K562 (cell line): ENCODE measurements around the gene NR0B2. TPM values are rescaled to one million over a fixed set of nuclear protein-coding genes. Genes with fewer than 3 reads are reported as not detected.
A peak's percentile ranks its signal among the peaks of the same experiment; 100 is the strongest.

Source experiments
- BCOR ChIP-seq: fragments of 450-650 bp; IDR thresholded peaks from 2 replicates; pipeline ENCODE4 v1.6.1; 2016
- ESRRA ChIP-seq: fragments of 450-650 bp; IDR thresholded peaks from 2 replicates; pipeline ENCODE4 v1.6.1; 2014; ENCODE audit warnings: low read depth, mild to moderate bottlenecking, moderate library complexity, borderline replicate concordance
- HNRNPK ChIP-seq: fragments of 200-400 bp; formaldehyde crosslinking; IDR thresholded peaks from one replicate; pipeline ENCODE4 v1.6.1; 2018; ENCODE audit warnings: mild to moderate bottlenecking, low read depth, low read length; ENCODE audit not compliant: poor library complexity, severe bottlenecking
- NCOA2 ChIP-seq, 2 experiments: fragments of 450-650 bp; IDR thresholded peaks; 2 replicates each; pipeline ENCODE4 v1.6.1; 2018; ENCODE audit warnings: mild to moderate bottlenecking in 2 of 2, moderate library complexity in 1 of 2; ENCODE audit not compliant: partially characterized antibody in 2 of 2
- NR2C1 ChIP-seq, 2 experiments: fragments of 450-650 bp; IDR thresholded peaks; 2 replicates each; pipeline ENCODE4 v1.6.1; 2017; ENCODE audit warnings: mild to moderate bottlenecking in 2 of 2, antibody characterized with exemption in 1 of 2, inconsistent platforms in 1 of 2, missing compliant biosample characterization in 1 of 2, missing genetic modification characterization in 1 of 2
- NR2F6 ChIP-seq: fragments of 450-650 bp; formaldehyde crosslinking; IDR thresholded peaks from 2 replicates; pipeline ENCODE4 v1.4.0; 2020; ENCODE audit warnings: mild to moderate bottlenecking
- SAFB2 ChIP-seq: fragments of 200-400 bp; formaldehyde crosslinking; IDR thresholded peaks from 2 replicates; pipeline ENCODE4 v1.6.1; 2018; ENCODE audit warnings: borderline replicate concordance, low read length, low read depth, moderate library complexity; ENCODE audit not compliant: severe bottlenecking
- SIX5 ChIP-seq, 2 experiments: IDR thresholded peaks; 2 replicates each; pipeline ENCODE4 v1.6.1; 2011; ENCODE audit warnings: low read length in 2 of 2, borderline replicate concordance in 1 of 2, low read depth in 1 of 2, mild to moderate bottlenecking in 1 of 2, moderate library complexity in 1 of 2; ENCODE audit not compliant: insufficient read depth in 1 of 2
- SMARCC2 ChIP-seq: fragments of 450-650 bp; IDR thresholded peaks from 2 replicates; pipeline ENCODE4 v1.6.1; 2017; ENCODE audit warnings: antibody characterized with exemption, moderate library complexity, mild to moderate bottlenecking, low read depth
- SOX6 ChIP-seq: fragments of 450-650 bp; IDR thresholded peaks from 2 replicates; pipeline ENCODE4 v1.6.1; 2014; ENCODE audit warnings: mild to moderate bottlenecking
- XRCC4 ChIP-seq: IDR thresholded peaks from one replicate; pipeline ENCODE4 v1.6.1; 2011; ENCODE audit not compliant: insufficient read depth, insufficient read length; ENCODE audit errors: extremely low read depth
- ZNF324 ChIP-seq: fragments of 250-450 bp; sonication (Bioruptor Pico); IDR thresholded peaks from 2 replicates; pipeline ENCODE4 v1.4.0; 2020; ENCODE audit warnings: mild to moderate bottlenecking
- polyA plus RNA-seq, 8 experiments: library from polyadenylated mRNA; depleted of rRNA in 4 of 8; stranded (reverse) in 5 of 8; unstranded in 3 of 8; fragments of >200 nt; fragmentation: Nextera tagmentation in 2 of 8; fragmentation: Illumina TruSeq in 1 of 8; extraction: Ambion mirVana in 2 of 8; extraction: Trizol in 1 of 8; gene quantifications; 2 replicates each; pipeline versions ENCODE4 v1.2.1 to v1.2.3, GENCODE V29; 2011 to 2014; ENCODE audit warnings: inconsistent platforms in 1 of 8, missing spikeins in 1 of 8
- total RNA-seq, 7 experiments: library from RNA; depleted of rRNA in 6 of 7; stranded (reverse); fragments of >200 nt in 6 of 7; fragmentation: Illumina TruSeq in 2 of 7; extraction: Trizol in 2 of 7; gene quantifications; 2 replicates each; pipeline versions ENCODE4 v1.2.1 to v1.2.3, GENCODE V29; 2011 to 2021; ENCODE audit warnings: low replicate concordance in 1 of 7
- TF ChIP-seq, protein P1 (sequence below): sonication (generic); formaldehyde crosslinking; IDR thresholded peaks from 2 replicates; pipeline ENCODE4 v1.8.0; 2022; ENCODE audit warnings: missing genetic modification reagents, mild to moderate bottlenecking, moderate library complexity, borderline replicate concordance
- TF ChIP-seq, protein P2 (sequence below): sonication (generic); formaldehyde crosslinking; IDR thresholded peaks from 2 replicates; pipeline ENCODE4 v1.9.0; 2022; ENCODE audit warnings: mild to moderate bottlenecking, missing genetic modification reagents
- TF ChIP-seq, protein P3 (sequence below): fragments of 450-650 bp; formaldehyde crosslinking; IDR thresholded peaks from 2 replicates; pipeline ENCODE4 v1.4.0; 2020; ENCODE audit warnings: mild to moderate bottlenecking, moderate library complexity
- TF ChIP-seq, protein P4 (sequence below): fragments of 250-450 bp; sonication (Bioruptor Pico); IDR thresholded peaks from 2 replicates; pipeline ENCODE4 v1.4.0; 2020; ENCODE audit warnings: borderline replicate concordance
- TF ChIP-seq, protein P5 (sequence below): sonication (generic); formaldehyde crosslinking; IDR thresholded peaks from 2 replicates; pipeline ENCODE4 v1.8.1; 2023; ENCODE audit warnings: mild to moderate bottlenecking, missing genetic modification reagents

The NR0B2 gene
- total and polyA plus RNA-seq, 9 of the 15 experiments (the other 6 are each of a cell fraction or from before 2014, with no cell fraction given): not detected

DNA sequence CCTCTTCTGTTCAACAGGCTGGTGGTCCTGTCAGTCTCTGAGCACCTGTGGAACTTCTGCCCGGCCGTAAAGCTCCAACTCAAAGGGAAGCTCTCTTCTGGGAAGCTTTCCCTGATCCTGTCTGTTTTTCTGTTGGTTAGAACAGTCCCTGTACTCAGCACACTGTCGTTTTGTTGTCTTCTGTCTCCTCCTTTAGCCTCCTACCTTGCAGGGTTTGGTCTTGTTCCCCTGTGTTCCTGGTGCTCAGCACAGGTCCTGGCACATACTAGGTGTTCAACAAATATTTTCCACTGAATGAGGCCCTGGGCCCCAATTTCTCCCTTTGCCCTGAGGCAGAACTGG is 46.8 kb upstream of the NR0B2 start (continued):
- TF ChIP-seq HNRNPK (no peak), ZNF324 (CRISPR knock-in tag) (no peak), NR2C1 (IDR thresholded peaks at IDR 0.05) (no peak), NR2C1 (tag; IDR thresholded peaks at IDR 0.05) (no peak), SMARCC2 (no peak), SAFB2 (no peak), BCOR (peak; percentile 29; the same call in 1 of the 2 replicates), NR2F6 (CRISPR knock-in tag) (no peak), SIX5 (IDR thresholded peaks at IDR 0.05; ENCODE audit: borderline replicate concordance in 1 of 2, insufficient read depth in 1 of 2, low read depth in 1 of 2, low read length in 2 of 2) (no peak), XRCC4 (no peak), NCOA2 (IDR thresholded peaks at IDR 0.05; ENCODE audit: partially characterized antibody in 2 of 2) (no peak), ESRRA (0 out of 2 replicates have a peak, but pooled peaks have one; percentile 3), SOX6 (0 out of 2 replicates have a peak, but pooled peaks have one; percentile 2)
- TF ChIP-seq, protein P1, sequence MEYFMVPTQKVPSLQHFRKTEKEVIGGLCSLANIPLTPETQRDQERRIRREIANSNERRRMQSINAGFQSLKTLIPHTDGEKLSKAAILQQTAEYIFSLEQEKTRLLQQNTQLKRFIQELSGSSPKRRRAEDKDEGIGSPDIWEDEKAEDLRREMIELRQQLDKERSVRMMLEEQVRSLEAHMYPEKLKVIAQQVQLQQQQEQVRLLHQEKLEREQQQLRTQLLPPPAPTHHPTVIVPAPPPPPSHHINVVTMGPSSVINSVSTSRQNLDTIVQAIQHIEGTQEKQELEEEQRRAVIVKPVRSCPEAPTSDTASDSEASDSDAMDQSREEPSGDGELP: 0 out of 2 replicates have a peak, but pooled peaks have one; percentile 4
- TF ChIP-seq, protein P2, sequence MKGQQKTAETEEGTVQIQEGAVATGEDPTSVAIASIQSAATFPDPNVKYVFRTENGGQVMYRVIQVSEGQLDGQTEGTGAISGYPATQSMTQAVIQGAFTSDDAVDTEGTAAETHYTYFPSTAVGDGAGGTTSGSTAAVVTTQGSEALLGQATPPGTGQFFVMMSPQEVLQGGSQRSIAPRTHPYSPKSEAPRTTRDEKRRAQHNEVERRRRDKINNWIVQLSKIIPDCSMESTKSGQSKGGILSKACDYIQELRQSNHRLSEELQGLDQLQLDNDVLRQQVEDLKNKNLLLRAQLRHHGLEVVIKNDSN: no peak
- TF ChIP-seq, protein P3, sequence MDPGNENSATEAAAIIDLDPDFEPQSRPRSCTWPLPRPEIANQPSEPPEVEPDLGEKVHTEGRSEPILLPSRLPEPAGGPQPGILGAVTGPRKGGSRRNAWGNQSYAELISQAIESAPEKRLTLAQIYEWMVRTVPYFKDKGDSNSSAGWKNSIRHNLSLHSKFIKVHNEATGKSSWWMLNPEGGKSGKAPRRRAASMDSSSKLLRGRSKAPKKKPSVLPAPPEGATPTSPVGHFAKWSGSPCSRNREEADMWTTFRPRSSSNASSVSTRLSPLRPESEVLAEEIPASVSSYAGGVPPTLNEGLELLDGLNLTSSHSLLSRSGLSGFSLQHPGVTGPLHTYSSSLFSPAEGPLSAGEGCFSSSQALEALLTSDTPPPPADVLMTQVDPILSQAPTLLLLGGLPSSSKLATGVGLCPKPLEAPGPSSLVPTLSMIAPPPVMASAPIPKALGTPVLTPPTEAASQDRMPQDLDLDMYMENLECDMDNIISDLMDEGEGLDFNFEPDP (CRISPR knock-in tag): no peak
- TF ChIP-seq, protein P4, sequence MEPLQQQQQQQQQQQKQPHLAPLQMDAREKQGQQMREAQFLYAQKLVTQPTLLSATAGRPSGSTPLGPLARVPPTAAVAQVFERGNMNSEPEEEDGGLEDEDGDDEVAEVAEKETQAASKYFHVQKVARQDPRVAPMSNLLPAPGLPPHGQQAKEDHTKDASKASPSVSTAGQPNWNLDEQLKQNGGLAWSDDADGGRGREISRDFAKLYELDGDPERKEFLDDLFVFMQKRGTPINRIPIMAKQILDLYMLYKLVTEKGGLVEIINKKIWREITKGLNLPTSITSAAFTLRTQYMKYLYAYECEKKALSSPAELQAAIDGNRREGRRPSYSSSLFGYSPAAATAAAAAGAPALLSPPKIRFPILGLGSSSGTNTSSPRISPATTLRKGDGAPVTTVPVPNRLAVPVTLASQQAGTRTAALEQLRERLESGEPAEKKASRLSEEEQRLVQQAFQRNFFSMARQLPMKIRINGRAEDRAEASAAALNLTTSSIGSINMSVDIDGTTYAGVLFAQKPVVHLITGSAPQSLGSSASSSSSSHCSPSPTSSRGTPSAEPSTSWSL (CRISPR knock-in tag): no peak
- TF ChIP-seq, protein P5, sequence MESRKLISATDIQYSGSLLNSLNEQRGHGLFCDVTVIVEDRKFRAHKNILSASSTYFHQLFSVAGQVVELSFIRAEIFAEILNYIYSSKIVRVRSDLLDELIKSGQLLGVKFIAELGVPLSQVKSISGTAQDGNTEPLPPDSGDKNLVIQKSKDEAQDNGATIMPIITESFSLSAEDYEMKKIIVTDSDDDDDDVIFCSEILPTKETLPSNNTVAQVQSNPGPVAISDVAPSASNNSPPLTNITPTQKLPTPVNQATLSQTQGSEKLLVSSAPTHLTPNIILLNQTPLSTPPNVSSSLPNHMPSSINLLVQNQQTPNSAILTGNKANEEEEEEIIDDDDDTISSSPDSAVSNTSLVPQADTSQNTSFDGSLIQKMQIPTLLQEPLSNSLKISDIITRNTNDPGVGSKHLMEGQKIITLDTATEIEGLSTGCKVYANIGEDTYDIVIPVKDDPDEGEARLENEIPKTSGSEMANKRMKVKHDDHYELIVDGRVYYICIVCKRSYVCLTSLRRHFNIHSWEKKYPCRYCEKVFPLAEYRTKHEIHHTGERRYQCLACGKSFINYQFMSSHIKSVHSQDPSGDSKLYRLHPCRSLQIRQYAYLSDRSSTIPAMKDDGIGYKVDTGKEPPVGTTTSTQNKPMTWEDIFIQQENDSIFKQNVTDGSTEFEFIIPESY (CRISPR knock-in tag): no peak
